Epithelial cell of proximal tubule (primary cell): ENCODE results near the gene BIK. TPM values are rescaled to one million over a fixed set of nuclear protein-coding genes. Genes with fewer than 3 reads are reported as not detected.
"Not testable (repeated sequence)": the region's sequence is repeated elsewhere in the genome, so short reads cannot be mapped to it uniquely, and the experiment has no call there.

Experiments
- DNase-seq: peaks from one replicate; pipeline ENCODE4 v3.0.0-alpha.2; 2011; ENCODE audit warnings: low read depth
- H3K4me3 ChIP-seq: 2 replicates; pipeline ENCODE4 v1.5.1; 2011; ENCODE audit warnings: low read depth, mild to moderate bottlenecking, low read length
- CTCF ChIP-seq: conservative IDR thresholded peaks from 2 replicates; pipeline ENCODE4 v1.5.1; 2012; ENCODE audit warnings: low read depth, mild to moderate bottlenecking, low read length
- total RNA-seq: library from RNA; depleted of rRNA; stranded (reverse); fragments of >200 nt; gene quantifications from 2 replicates; pipeline ENCODE4 v1.2.3, GENCODE V29; 2015

BIK gene
- total RNA-seq, 1 donor from 2014 or later = 18.3 TPM

GRCh38 chr22:43094085-43094484 is 16.5 kb upstream of the BIK start:
- no peak overlapping the region for H3K4me3 ChIP-seq
- DNase-seq = no peak
- no peak for TF ChIP-seq CTCF

DNA sequence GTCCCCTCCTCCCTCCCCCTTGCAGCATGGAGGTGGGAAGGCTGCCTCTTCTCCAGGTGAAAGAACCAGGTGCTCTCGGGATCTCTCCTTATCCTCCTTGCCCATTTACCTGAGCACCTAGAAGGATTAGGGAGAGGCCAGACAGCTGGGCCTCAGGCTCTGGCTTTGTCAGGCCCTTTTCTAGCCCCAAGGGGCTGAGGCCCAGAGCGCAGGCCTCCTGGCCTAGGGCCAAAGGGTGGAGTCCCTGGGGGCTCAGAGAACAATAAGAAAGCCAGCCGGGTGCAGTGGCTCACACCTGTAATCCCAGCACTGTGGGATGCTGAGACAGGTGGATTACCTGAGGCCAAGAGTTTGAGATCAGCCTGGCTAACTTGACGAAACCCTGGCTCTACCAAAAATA is 16.0 kb upstream of the BIK start:
- no peak for TF ChIP-seq CTCF
- no peak overlapping the region for H3K4me3 ChIP-seq
- no peak for DNase-seq

- TF ChIP-seq CTCF = no peak
- H3K4me3 ChIP-seq = no peak overlapping the region
- DNase-seq = no peak
These were observed 14.1 kb upstream of the BIK start for GRCh38 chr22:43096420-43096819.

DNA sequence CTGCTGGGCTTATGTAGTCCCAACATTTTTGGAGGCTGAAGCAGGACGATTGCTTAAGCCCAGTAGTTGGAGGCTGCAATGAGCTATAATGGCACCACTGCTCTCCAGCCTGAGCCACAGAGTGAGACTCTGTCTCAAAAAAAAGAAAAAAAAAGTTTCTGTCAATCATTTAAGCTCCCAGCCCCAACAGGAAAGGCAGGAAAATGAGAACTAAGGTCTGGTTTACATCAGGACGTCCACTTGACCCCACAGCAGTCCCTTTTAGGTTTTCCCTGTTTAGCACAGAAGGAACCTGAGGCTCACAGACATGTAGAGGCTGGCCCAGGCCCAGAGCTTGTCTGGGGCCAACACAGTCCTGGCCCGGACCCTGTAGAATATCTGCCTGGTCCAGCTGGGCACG is 12.2 kb upstream of the BIK start:
- no peak for DNase-seq
- H3K4me3 ChIP-seq = no peak overlapping the region
- TF ChIP-seq CTCF = no peak

DNA sequence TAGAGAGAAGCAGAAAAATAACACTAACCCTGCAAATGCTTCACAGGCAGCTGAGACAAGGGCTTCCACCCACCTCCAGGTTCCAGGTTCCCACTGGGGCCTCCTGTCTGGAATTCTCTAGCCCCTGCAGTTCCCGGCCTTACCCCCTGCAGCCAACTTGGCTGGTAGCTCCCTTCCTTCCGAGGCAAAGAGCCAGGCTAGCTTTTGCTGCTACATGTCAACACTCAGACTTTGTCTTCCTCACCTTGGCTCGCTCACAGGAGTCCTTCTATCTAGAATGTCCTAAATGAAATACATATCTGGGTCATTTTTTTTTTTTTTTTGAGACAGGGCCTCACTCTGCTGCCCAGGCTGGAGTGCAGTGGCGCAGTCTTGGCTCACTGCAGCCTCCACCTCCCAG is 11.5 kb upstream of the BIK start:
- no peak overlapping the region for H3K4me3 ChIP-seq
- no peak for DNase-seq
- TF ChIP-seq CTCF = no peak

DNA sequence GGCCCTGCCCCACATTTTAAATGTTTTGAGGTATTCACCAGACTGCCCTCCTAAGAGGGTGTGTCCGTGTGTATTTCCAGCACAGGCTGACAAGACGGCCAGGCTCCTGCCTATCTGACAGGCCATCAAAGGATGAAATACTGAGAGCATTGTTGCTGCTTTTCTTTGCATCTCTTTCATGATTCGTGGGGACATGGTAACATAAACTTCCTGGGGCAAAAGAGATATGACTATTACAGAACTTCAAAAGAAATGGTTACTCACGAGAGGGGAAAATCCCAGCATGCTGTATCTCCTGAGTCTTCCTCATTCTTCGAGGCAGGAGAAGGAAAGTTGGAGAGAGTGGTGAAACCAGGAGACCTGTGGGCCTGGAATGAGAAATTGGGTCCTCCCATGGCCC is 10.3 kb upstream of the BIK start:
- no peak overlapping the region for H3K4me3 ChIP-seq
- DNase-seq = no peak
- TF ChIP-seq CTCF = no peak

DNA sequence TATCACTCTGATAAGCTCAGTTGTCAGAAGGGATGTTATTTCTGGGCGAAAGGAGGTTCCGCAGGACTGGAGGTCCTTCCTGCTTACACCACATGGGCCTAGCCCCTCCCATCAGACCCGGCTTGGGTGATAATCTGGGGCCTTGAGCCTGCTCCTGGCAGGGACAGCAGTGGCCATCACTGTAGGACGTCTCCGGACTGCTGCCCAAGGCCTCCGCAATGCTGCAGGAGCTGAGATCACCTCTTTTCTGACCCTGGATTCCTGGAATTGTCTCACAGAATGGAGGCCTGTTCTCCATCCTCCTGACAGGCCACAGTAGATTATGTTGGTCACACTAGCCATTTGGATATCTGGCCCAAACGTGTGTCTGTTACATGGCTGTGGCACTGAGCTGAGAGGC is 9.2 kb upstream of the BIK start:
- no peak overlapping the region for H3K4me3 ChIP-seq
- no peak for DNase-seq
- TF ChIP-seq CTCF = no peak

GRCh38 chr22:43104056-43104625 is 6.4 kb upstream of the BIK start:
- H3K4me3 ChIP-seq, DNase-seq: not testable (repeated sequence)

GRCh38 chr22:43104950-43105349 is 5.6 kb upstream of the BIK start:
- not testable (repeated sequence) for H3K4me3 ChIP-seq, DNase-seq
